Testis (tissue), 2 donors: ENCODE data around the gene NMD3.
"Not testable (repeated sequence)": the region's sequence is repeated elsewhere in the genome, so short reads cannot be mapped to it uniquely, and the experiment has no call there.

ENCODE experiments used
- CTCF ChIP-seq, 3 experiments: fragments of 450-650 bp in 2 of 3; fragments of 200-600 bp in 1 of 3; sonication (generic) in 1 of 3; IDR thresholded peaks; one replicate each; pipeline ENCODE4 v1.5.1; 2016 to 2019; ENCODE audit warnings: antibody characterized with exemption in 3 of 3, mild to moderate bottlenecking in 2 of 3, moderate library complexity in 1 of 3
- POLR2A ChIP-seq: fragments of 450-650 bp; IDR thresholded peaks from one replicate; pipeline ENCODE4 v1.6.1; 2017; ENCODE audit warnings: antibody characterized with exemption, mild to moderate bottlenecking, moderate library complexity

- not testable (repeated sequence) for TF ChIP-seq CTCF (IDR thresholded peaks at IDR 0.05); POLR2A
Measured at GRCh38 chr3:161282387-161282786, 61.3 kb downstream of the NMD3 start.
